Breast epithelium (tissue), 3 donors: Measurements from ENCODE around the gene METTL18.

Experiments
- POLR2A ChIP-seq: fragments of 450-650 bp; IDR thresholded peaks from one replicate; pipeline ENCODE4 v1.6.1; 2016; ENCODE audit warnings: antibody characterized with exemption, mild to moderate bottlenecking, moderate library complexity
- TF ChIP-seq, protein P1 (sequence below), 3 donors: fragments of 450-650 bp; IDR thresholded peaks; one replicate each; pipeline ENCODE4 v1.5.1; 2016 to 2017; ENCODE audit warnings: antibody characterized with exemption in 3 of 3, mild to moderate bottlenecking in 3 of 3, moderate library complexity in 3 of 3

- TF ChIP-seq, protein P1, sequence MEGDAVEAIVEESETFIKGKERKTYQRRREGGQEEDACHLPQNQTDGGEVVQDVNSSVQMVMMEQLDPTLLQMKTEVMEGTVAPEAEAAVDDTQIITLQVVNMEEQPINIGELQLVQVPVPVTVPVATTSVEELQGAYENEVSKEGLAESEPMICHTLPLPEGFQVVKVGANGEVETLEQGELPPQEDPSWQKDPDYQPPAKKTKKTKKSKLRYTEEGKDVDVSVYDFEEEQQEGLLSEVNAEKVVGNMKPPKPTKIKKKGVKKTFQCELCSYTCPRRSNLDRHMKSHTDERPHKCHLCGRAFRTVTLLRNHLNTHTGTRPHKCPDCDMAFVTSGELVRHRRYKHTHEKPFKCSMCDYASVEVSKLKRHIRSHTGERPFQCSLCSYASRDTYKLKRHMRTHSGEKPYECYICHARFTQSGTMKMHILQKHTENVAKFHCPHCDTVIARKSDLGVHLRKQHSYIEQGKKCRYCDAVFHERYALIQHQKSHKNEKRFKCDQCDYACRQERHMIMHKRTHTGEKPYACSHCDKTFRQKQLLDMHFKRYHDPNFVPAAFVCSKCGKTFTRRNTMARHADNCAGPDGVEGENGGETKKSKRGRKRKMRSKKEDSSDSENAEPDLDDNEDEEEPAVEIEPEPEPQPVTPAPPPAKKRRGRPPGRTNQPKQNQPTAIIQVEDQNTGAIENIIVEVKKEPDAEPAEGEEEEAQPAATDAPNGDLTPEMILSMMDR (IDR thresholded peaks at IDR 0.05), result peak in 1 of 3 donors; percentile 15
- no peak for TF ChIP-seq POLR2A
These were observed at the start of gene METTL18 for GRCh38 chr1:169794530-169795416.
